HT1080 (cell line): ENCODE data around the gene MC3R. TPM values are rescaled to one million over a fixed set of nuclear protein-coding genes. Genes with fewer than 3 reads are reported as not detected.
A peak's percentile ranks its signal among the peaks of the same experiment; 100 is the strongest.

Source experiments
- DNase-seq: peaks from one replicate; pipeline ENCODE4 v3.0.0-alpha.2; 2015; ENCODE audit warnings: low read depth
- small RNA-seq: library from RNA; depleted of rRNA; stranded (forward); fragments of <200 nt; gene quantifications from one replicate; pipeline ENCODE3, GENCODE V24; 2014
- total RNA-seq: library from RNA; depleted of rRNA; stranded (reverse); fragments of >200 nt; shearing (Covaris generic); gene quantifications from 2 replicates; pipeline ENCODE4 v1.2.3, GENCODE V29; 2014; rRNA removed

Gene MC3R
- total RNA-seq, 1 experiment from 2014 or later: not detected

- peak; percentile 24 for DNase-seq
Measured at GRCh38 chr20:56249244-56249955, 868 bp downstream of the MC3R start.

- DNase-seq: no peak
Measured at GRCh38 chr20:56249956-56250355, 1.4 kb downstream of the MC3R start.

- DNase-seq: no peak
Measured at GRCh38 chr20:56257604-56258003, 9.1 kb downstream of the MC3R start.

- peak; percentile 65 for DNase-seq
Measured at GRCh38 chr20:56259948-56260347, 11.4 kb downstream of the MC3R start.

GRCh38 chr20:56268536-56268935 is 20.0 kb downstream of the MC3R start:
- no peak for DNase-seq

GRCh38 chr20:56271974-56272373 is 23.4 kb downstream of the MC3R start:
- no peak for DNase-seq

- DNase-seq: no peak
Measured at GRCh38 chr20:56273491-56273890, 25.0 kb downstream of the MC3R start.

GRCh38 chr20:56274156-56274555 is 25.6 kb downstream of the MC3R start:
- no peak for DNase-seq

GRCh38 chr20:56278196-56278595 is 29.7 kb downstream of the MC3R start:
- no peak for DNase-seq

- DNase-seq: peak; percentile 15
Measured at GRCh38 chr20:56285496-56285895, 37.0 kb downstream of the MC3R start.

- DNase-seq: no peak
Measured at GRCh38 chr20:56289652-56290051, 41.1 kb downstream of the MC3R start.

- peak; percentile 11 for DNase-seq
Measured at GRCh38 chr20:56299362-56299761, 50.8 kb downstream of the MC3R start.

Small RNAs within 50 kb of the gene (small RNA-seq; reads per million reads assigned to genes)
- not detected for gene RNA5SP487

Other genes starting within 250 kb of the MC3R start
- gene CBLN4, start 243.2 kb upstream of the MC3R start, total RNA-seq: not detected in 2 replicates
- 7.1 and 8.4 TPM in 2 replicates for gene FAM210B, start 110.2 kb downstream of the MC3R start, total RNA-seq
- 133 and 148 TPM in 2 replicates for gene AURKA, start 143.5 kb downstream of the MC3R start, total RNA-seq
- 52.2 and 79.0 TPM in 2 replicates for gene CSTF1, start 143.9 kb downstream of the MC3R start, total RNA-seq
- gene CASS4, start 163.5 kb downstream of the MC3R start, total RNA-seq: not detected in 2 replicates
- 76.0 and 97.3 TPM in 2 replicates for gene RTF2, start 219.9 kb downstream of the MC3R start, total RNA-seq